ENCODE measurements around the gene COL1A1. TPM values are rescaled to one million over a fixed set of nuclear protein-coding genes. Genes with fewer than 3 reads are reported as not detected.
A peak's percentile ranks its signal among the peaks of the same experiment; 100 is the strongest.

Gene COL1A1
- polyA plus RNA-seq, 4 donors: 462 to 7,291 (median 934) TPM

DNA sequence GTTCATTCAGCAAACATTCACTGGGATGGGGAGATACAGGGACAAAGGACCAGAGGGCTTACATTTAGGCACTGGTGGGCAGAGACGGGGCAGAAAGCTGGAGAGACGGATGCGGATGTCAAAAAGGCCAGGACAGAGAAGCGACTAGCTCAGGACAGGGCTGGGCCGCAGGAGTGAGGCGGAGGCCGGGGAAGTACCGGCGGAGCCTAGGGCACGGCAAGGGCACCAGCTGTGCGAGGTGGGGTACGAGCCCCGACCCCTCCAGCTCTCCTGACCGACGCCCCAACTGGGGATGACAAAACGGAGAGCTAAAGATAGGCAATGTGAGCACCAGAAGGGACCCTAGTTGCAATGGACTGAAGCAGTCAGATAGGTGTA lies 39.5 kb downstream of the COL1A1 start:
- DNase-seq (ENCODE audit: low read depth in 4 of 4, low spot score in 3 of 4): no peak

DNA sequence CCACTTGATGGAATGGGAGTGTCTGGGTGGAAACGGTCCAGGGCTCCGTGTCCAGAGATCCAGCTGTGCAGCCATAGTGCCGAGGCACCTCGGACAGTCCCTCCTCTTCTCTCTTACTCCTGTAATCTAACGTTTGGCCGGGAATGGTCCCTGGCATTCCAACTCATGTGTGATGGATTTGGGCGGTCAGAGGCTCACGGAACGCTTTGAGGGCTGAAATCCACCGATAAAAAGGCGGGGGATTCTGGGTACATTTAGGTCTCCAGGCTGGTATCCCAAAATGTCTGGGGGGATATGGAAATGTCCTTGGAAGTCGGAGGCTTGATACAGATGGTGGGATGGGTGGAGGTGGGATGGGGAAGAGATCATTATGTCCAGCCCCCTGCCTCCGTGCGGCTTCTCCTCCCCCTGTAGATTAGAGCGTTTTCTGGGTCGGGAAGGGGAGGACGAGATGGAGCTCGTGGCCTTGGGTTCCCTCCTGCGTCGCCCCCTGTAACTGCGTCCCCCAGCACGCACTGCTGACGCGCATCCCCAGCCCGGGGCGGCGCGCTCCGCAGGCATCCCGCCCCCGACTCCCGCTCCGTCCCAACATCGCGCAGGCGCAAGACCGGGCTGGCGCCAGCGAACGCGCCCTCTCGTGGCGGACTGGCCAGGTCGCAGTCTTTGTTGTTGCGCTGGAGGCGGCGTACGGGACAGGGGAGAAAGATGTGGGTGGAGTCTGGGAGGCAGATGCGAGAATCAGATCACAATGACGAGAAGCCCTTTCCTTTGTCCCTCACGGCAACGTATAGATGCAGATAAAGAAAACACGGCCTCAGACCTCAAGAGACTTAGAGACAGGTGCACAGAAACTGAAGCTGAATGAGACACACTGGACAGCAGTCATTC lies 40.2 kb downstream of the COL1A1 start:
- DNase-seq (ENCODE audit: low read depth in 4 of 4, low spot score in 3 of 4): peak; percentile 80 to 86 (median 84)

DNA sequence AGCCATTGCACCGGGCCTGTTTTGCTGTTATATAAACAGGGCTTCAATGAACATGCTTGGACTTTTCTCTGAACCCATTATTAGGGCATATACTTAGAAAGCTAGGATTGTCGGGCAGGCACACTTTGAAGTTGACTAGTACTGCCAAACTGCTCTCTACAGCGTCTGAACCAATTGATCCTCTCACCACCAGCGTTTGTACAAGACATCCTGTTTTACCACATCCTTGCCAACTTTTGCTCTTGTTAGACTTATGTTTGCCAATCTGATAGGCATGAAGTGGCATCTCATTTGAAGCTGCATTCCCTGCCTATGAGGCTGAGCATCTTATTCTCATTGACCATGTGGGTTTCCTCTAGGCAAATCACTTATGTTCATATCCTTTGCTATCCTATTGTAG lies 43.5 kb downstream of the COL1A1 start:
- no peak for DNase-seq (ENCODE audit: low read depth in 4 of 4, low spot score in 3 of 4)

DNA sequence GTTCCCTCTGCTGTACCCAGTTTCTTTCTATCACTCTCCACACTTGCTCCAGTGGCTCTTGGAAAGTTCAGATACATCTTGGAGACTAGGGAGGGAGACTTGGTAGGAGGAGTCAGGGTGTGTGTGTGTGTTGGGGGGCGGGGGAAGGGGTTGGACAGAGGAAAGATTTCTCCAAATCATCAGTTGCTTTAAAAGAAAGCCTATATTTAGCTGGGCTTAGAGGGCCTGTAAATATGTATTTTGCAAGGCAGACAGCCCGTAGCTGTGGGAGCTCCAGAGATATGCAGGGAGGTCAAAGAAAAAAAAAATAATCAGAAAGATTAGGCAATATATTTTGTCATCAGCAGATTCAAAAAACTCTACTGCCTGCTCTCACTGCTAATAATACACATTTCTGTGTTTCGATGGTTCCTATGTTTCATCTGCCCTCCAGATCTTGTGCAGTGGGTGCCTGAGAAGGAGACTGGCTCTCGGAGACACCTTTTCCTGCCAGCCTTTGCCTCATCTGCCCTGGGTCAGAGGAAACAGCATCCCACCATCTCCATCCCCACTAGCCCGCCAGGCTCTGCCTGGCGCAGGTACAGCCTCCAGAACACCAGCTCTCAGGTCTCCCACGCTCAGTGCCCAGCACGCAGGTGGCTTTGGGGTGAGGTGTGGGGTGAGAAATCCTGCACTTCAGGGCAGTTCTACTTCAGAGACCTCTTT lies 46.2 kb downstream of the COL1A1 start:
- DNase-seq (ENCODE audit: low read depth in 4 of 4, low spot score in 3 of 4): no peak

DNA sequence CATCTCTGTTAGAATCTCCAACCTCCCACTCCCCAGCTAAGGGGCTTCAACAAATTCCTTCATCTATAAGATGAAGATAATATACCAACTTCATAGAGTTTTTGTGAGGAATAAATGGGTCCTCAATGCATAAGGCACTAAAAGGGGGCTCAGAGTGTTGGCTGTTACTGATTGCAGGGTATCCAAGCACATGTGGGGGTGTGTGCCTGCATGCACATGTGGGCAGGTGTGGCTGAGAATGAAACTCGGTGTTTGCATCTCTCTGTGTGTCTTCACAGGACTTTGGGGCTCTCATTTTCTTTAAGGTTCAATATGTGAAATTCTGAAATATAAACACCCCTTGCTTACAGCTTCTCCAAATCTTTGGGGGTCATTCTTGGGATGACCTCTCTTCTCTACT lies 46.8 kb downstream of the COL1A1 start:
- DNase-seq (ENCODE audit: low read depth in 4 of 4, low spot score in 3 of 4): no peak

DNA sequence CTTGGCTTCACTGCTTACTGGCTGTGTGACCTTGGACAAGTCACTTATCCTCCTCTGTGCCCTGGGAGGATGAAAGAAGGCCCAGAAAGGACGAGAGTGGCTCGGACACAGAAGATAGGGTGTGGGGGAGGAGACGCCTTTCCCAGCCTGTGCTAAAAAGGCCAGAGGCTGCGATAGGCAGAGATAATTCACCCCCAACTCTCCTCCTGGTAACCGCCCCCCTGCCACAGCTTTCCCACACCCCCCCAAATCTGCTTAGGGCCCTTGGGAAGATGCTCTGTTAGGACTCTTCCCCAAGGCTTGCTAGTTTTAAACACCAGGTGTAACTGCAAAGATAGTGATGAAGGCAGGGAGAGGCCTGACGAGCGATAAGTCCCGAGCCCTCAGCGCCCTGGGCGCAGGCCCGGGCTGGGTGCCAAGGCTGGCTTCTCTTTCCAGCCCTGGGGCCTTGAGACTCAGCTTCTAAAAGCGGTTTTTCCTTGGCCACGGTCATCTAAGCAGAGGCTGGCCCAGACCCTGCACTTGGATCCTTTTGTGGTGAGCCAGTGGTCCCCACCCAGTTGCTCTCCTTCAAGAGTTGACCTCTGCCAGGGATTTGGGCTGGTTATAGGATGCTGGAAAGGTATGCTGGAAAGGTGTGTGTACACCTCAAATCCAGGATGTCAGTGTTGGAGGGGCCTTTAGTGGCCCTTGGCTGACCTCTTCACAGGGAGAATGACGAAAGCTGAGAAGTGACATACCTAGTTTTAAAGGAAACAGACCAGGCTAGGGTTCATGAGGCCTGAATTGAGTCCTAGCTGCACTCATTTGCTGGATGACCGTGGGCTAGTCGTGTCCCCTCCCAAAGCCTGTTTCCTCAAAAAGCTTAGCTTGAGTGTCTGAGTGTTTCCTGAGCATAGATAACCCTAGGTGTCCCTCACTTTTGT lies 47.5 kb downstream of the COL1A1 start:
- no peak for DNase-seq (ENCODE audit: low read depth in 4 of 4, low spot score in 3 of 4)

DNA sequence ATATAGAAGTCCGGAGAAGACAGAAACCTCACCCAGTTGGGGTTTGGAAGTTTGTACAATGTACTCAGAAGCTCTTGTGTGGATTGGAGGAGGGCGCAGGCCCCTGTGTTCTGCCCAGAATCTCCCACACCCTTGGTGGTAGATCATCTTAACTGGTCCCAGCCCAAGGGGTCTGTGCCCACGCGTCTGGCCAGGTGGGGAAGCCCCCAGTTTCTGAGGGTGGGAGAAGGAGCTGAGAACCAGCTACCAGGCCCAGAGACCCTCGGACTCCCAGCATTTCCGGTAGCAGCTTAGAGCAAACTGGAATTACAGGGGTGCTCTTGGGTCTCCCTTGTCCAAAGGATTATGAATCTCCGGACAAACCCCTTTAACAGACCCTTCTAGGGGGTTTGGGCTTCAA lies 48.7 kb downstream of the COL1A1 start:
- no peak for DNase-seq (ENCODE audit: low read depth in 4 of 4, low spot score in 3 of 4)

DNA sequence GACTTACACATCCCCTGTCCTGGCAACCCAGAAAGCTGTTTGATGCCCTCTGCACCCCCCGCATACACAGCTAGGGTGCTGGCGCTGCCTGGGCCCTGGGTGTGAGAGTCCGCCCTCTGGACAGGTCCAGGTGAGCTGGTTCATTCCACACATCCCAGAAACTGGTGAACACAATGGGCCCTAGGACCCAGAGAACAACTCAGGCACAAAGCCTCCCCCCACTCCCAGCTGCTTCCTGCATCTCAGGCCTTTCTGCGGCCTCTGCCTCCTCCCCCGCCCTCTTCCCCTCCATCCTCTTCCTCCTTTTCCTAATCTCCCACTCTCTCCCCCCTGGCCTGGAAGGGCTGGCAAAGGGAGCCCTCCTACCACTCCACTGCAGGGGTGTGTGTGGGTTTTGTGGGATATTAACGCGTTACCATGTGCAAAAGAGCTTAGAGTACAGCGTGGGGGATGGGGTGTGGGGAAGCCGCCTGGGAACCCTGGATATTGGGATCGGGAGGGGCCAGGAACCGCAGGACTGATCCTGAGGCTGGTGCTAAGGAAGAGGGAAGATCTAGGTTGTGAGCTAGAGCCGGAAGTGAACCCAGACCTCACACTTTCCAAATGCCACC lies 49.4 kb downstream of the COL1A1 start:
- peak in 3 of 4 donors; percentile 81 to 91 (median 84) for DNase-seq (ENCODE audit: low read depth in 4 of 4, low spot score in 3 of 4)

DNA sequence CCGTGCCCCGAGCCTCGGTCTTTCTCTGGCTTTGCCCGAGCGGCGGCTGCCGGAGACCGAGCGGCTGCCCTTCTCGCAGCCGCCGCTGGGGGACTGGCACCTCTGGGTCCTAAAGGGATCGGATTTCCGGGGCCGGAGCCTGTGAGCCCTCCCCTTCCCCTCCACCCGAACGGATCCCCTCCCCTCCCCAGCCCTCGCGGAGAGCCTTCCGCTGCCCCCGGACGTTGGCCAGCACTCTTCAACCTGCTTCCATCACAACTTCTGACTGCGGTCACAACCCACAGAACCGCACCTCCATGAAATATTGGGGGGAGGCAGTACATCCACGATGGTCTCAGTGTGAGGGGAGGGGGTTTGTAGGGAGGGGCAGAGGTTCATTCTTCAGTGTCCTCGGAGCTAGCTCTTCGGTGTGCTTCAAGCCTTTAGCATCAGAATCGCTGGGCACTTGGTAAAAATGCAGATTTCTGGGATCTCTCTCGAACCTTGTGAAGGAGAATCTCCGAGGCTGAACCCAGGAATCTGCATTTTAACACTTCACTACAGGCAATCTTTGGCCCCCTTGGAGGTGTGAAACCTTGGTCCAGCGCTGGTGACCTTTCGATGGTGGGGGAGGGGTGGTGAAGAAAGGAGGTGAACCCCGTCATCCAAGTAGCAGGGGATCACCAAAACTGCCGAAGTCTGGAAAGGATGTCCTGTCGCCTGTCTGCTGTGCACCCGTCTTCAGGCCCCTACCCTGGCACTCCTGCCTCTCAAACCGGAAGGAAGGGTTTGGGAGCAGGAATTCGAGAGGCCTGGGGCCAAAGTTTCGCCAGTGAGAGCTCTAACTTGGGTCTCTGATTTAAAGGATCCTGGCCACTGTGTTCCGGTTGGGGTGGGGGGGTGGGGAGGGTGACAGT lies 50.1 kb downstream of the COL1A1 start:
- peak in 3 of 4 donors; percentile 79 to 84 (median 81) for DNase-seq (ENCODE audit: low read depth in 4 of 4, low spot score in 3 of 4)

DNA sequence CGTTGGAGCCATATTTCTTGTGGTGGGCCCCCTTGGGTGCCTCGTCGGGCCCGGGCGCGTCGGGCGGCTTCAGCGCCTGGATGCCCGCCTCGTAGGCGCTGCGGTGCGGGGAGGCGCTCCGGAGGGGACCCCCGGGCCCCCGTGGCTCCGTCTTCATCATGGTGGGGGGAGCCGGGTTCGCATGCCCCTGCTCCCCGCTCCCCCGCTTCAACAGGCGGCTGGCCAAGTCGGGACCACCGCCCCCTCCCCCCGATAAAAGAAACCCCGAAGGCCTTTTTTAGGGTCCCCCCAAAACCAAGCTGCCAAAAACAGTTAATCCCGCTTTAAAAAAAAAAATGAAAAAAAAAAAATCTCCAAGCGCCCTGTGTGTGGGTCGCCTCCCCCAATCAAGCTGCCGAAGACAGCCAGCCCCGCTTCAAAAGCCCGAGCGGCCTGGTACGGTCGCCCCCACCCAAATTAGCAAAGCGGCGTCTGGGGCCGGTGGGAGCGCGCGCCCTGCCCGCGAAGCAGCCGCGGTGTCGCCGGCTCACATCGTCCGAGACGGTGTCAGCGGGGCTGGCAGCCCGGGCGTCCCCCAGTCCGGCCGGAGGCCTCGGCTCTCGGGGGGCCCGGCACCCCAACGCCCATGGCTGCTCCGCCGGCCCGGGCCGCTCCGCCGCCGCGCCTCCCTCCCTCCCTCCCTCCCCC lies 50.9 kb downstream of the COL1A1 start, which contains the start of gene PPP1R9B:
Gene PPP1R9B, minus strand, starts transcription at position 324 of the 687 bp plus-strand sequence. Its CDS starts 164 bp downstream, at position 160.
- DNase-seq (ENCODE audit: low read depth in 4 of 4, low spot score in 3 of 4): no peak

DNA sequence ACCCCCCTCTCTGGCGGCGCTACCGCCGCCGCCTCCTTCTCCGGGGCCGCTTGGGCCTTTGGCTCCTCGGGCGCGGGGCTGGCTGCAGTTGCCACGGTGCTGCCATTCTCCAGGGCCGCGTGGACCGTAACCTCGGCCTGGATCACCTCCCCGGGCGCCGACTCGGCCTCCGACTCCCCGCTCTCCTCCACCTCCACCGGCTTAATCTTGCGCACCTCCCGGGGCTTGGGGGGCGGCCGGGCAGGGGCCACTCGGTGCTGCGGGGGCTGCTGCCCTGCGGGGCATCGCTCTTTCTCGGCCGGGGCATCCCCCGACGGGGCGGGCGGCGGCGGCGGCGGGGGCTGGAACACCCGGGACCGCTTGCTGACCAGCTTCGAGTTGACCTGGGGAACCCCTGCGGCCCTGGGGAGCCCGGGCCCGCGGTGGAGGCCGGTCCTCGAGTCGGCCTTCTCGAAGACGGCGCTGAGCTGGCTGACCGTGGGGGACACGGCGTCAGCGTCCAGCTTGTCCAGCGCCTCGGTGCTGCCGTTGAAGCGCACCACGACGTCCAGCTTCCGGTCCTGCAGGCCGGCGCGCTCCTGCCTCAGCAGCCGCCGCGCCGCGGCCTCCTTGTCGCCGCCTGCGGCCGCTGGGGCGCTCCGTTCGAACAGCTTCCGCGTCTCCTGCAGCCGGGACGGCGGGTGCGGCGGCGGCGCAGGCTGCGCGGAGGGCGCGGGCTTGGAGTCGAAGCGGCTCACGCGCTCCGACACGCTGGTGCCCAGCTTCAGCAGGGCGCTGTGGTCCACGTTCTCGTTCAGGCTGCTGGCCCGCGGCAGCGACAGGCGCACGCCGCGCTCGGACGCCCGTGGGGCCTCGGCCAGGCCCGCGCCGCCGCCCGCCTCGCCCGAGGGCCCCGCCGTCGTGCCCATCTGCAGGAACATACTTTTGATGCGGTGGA lies 51.7 kb downstream of the COL1A1 start:
- no peak for DNase-seq (ENCODE audit: low read depth in 4 of 4, low spot score in 3 of 4)

DNA sequence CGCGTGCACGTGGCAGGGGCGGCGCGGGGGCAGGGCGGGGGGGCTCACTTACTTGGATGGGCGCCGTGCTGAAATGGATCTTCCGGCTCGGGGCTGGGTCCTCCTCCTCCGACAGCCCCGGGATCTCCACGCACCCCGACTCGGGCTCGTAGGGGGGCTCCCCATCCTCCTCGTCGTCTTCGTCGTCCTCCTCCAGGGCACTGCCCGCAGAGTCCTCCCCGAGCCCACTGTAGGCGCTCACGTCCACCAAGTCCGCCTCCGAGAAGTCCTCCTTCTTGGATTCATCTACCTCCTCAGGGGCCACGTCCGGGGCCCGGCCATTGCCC lies 52.4 kb downstream of the COL1A1 start:
- DNase-seq (ENCODE audit: low read depth in 4 of 4, low spot score in 3 of 4): no peak

DNA sequence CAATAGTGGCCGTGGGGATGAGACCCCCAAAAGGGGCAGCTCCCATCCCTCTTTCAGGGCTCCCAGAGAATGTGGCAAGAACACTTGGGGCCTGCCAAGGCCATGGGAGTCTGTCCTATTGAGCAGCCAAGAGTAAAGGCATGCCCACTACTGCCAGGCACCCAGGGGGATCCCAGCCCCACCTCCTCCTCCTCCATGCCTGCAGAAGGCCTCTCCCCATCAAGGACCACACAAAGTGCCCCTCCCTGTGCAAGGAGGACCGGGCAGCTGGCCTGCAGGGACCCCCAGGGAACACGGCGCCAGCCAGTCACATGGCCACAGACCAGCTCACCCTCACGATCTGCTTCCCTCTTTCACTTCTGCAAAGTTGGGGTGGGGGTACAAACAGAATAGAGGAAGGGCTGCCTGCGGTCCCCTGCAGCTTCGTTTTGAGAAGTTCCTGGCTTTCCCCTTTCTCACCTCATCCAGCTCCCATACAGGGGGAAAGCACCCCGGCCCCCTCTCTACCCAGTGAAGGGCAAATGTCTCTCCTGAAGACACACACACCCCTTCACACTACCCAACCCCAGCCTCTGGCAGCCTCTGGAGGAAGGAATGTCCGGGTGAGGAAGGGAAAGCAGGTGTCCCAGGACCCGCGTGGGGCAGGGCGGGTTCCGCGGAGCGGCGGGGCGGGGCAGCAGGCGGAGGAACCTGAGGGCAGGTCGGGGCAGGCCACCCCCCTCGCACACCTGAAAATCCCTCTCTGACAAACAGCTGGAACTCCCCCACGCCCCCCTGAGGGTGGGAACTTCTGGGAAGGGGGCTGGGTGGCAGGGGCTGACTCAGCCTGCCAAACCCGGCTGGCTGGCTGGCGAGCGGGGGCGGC lies 53.0 kb downstream of the COL1A1 start:
- DNase-seq (ENCODE audit: low read depth in 4 of 4, low spot score in 3 of 4): no peak

DNA sequence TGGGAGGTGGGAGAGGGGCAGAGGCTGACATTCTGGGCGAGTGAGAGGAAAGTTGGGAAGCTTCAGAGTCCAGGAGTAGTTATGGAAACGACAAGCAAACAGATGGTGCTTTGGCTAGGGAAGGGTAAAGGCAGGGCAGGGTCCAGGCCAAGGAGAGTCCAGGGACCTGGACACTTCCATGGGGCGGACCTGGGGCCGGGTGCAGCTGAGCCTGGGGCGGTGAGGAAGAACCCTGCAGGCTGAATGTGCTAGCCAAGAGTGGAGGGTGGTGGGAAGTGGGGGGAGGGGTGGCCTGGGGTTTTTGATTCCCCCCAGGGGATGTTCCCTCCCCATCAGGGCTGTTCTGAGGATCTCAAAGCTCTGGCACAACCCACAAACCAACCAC lies 53.6 kb downstream of the COL1A1 start:
- DNase-seq (ENCODE audit: low read depth in 4 of 4, low spot score in 3 of 4): no peak

DNA sequence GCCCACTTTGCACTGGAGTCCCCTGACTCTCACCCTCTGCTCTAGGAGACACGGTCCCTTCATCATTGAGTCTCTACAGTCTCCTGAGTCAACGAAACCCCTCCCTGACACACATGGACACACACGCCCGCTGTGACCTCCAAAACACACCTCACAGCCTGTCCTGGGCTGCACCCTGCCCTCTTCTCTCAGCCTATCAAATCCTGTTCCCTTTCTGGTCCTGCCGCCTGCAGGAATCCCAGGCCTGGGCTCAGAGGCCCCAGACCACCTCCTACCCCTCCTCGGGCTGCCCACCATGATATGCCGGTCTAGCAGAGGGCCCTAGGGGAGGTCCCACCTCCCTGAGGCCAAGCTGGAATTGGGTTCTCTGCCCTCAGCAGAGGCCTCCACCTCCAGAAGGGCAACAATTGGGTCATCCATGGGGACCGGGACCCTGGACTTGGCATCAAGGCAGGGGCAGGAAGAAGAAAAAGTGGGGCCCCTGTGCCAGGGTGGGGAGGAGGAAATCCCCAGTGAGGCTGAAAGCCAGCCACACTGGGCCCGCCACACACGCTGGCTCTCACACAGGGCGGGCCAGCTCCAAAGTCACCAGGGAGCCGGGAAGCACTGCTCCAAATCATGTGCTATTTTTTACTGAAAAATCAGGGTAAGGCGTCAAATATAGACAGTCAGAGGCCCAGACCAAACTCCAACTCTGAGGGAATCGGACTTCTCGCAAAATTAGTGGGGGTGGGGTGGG lies 54.3 kb downstream of the COL1A1 start:
- no peak for DNase-seq (ENCODE audit: low read depth in 4 of 4, low spot score in 3 of 4)

DNA sequence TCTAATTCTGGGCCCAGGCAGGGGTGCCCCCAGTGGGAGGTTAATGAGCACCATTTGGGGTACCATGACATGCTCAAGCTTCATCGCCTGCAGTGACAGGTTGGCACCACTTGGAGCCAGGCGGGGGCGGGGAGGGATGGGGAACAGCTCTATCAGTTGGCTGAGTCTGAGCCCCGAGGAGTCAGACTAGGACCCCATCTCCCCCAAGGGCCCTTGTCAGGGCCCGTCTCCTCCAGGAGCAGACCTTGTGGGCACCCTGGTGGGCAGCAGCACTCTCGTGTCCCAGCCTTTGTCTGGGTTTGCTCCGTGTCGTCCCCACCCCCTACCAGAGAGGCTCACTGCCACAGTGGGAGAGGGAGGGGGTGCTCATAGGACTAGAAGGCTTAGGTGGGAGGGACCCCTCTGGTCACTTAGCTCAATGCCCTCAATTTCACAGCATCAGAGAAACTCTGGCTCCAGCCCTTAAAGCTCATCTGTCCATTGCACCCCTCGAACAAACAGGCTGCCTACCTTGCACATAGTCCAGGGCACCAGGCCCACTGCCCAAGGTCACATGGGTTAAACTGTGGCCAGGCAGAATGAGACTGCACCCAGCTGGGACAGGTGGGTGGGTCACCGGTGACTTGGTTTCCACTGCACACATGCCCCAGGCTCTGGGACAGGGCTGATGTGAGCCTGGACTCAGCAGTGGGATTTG lies 55.1 kb downstream of the COL1A1 start:
- DNase-seq (ENCODE audit: low read depth in 4 of 4, low spot score in 3 of 4): no peak

Data from left renal pelvis (tissue), 4 donors.